ENCODE data around the gene FLNB.

- TF ChIP-seq EZH2phosphoT487 (IDR thresholded peaks at IDR 0.05; ENCODE audit: low read depth, severe bottlenecking, unreplicated experiment) (no peak), CTCF (IDR thresholded peaks at IDR 0.05; ENCODE audit: poor library complexity) (no peak), EZH2 (IDR thresholded peaks at IDR 0.05; ENCODE audit: borderline replicate concordance) (no peak)
Measured at GRCh38 chr3:58150810-58151199, 142.6 kb downstream of the FLNB start.

All from hepatocyte (in vitro differentiated cells).